Common myeloid progenitor, CD34-positive (primary cell): ENCODE data around the gene TAF10.

ENCODE experiments used
- CTCF ChIA-PET: fragments of 350-600 bp; sonication (Branson Sonifier 250); formaldehyde crosslinking; loops from one replicate; lab custom pipeline; 2021; ENCODE audit warnings: antibody characterized with exemption; lab: Charles Lee
- POLR2A ChIA-PET: fragments of 350-600 bp; sonication (Branson Sonifier 250); formaldehyde crosslinking; loops from one replicate; lab custom pipeline; 2021; ENCODE audit warnings: antibody characterized with exemption; lab: Charles Lee
- DNase-seq, 3 donors: peaks; one replicate each; pipeline versions ENCODE4 v3.0.0 to v3.0.0-alpha.2; 2013
- H3K27ac ChIP-seq, 2 experiments: 1 replicate in 1 of 2; 2 replicates in 1 of 2; pipeline ENCODE4 v1.7.0; 2013; ENCODE audit warnings: inconsistent platforms in 2 of 2, low read length in 2 of 2, mild to moderate bottlenecking in 2 of 2, low read depth in 1 of 2, moderate library complexity in 1 of 2; ENCODE audit not compliant: severe bottlenecking in 2 of 2, insufficient read depth in 1 of 2, poor library complexity in 1 of 2
- H3K27me3 ChIP-seq, 5 experiments: replicated peaks in 2 of 5; 1 replicate in 3 of 5; 2 replicates in 2 of 5; pipeline versions ENCODE4 v1.6.1 to v1.7.0; 2013; ENCODE audit warnings: low read length in 4 of 5, mild to moderate bottlenecking in 2 of 5, moderate library complexity in 2 of 5, inconsistent platforms in 1 of 5; ENCODE audit not compliant: insufficient read depth in 5 of 5, control insufficient read depth in 4 of 5
- H3K36me3 ChIP-seq, 4 experiments: 1 replicate in 2 of 4; 2 replicates in 2 of 4; pipeline versions ENCODE4 v1.6.1 to v1.7.0; 2013; ENCODE audit warnings: low read length in 3 of 4, control low read depth in 1 of 4, mild to moderate bottlenecking in 1 of 4; ENCODE audit not compliant: control insufficient read depth in 4 of 4, insufficient read depth in 4 of 4
- H3K4me1 ChIP-seq, 4 experiments: 1 replicate in 3 of 4; 2 replicates in 1 of 4; pipeline versions ENCODE4 v1.6.1 to v1.7.1; 2013; ENCODE audit warnings: low read length in 3 of 4, mild to moderate bottlenecking in 3 of 4, control low read depth in 1 of 4, inconsistent platforms in 1 of 4, moderate library complexity in 1 of 4; ENCODE audit not compliant: control insufficient read depth in 4 of 4, insufficient read depth in 4 of 4; ENCODE audit errors: control extremely low read depth in 1 of 4
- H3K4me3 ChIP-seq, 7 experiments: 1 replicate in 4 of 7; 2 replicates in 3 of 7; pipeline versions ENCODE4 v1.5.1 to v1.7.0; 2013; ENCODE audit warnings: mild to moderate bottlenecking in 7 of 7, low read length in 6 of 7, moderate library complexity in 6 of 7, inconsistent platforms in 2 of 7, low read depth in 2 of 7, control low read depth in 1 of 7; ENCODE audit not compliant: insufficient read depth in 4 of 7, control insufficient read depth in 1 of 7; ENCODE audit errors: extremely low read depth in 1 of 7
- H3K9me3 ChIP-seq, 5 experiments: 1 replicate in 4 of 5; 2 replicates in 1 of 5; pipeline versions ENCODE4 v1.6.1 to v1.7.1; 2013; ENCODE audit warnings: low read length in 4 of 5, mild to moderate bottlenecking in 2 of 5, inconsistent platforms in 1 of 5, low read depth in 1 of 5, moderate library complexity in 1 of 5; ENCODE audit not compliant: control insufficient read depth in 4 of 5, insufficient read depth in 2 of 5; ENCODE audit errors: control extremely low read depth in 1 of 5
- WGBS: methylation state at CpG from one replicate; pipeline ENCODE4 v1.1.5; 2013; ENCODE audit not compliant: insufficient coverage; 5-methylcytosine and 5-hydroxymethylcytosine counted together

Gene TAF10

DNA sequence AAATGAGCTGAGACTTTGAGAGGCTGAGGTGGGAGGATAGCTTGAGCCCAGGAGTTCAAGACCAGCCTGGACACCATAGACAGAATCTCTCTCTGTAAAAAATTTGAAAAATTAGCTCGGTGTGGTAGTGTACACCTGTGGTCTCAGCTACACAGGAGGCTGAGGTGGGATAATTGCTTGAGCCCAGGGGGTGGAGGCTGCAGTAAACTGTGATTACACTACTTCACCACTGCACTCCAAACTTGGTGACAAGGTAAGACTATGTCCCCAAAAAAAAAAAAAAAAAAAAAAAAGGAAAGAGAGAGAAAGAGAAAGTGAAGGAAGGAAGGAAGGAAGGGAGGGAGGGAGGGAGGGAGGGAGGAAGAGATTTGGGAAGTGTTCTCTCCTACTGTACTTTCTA, 33.9 kb downstream of the TAF10 start:
- WGBS = no CpG with 5 or more reads among the region's 1 CpG
- Histone ChIP-seq H3K4me3 (no peak overlapping the region), H3K36me3 (peaks cover 0 to 3% (median 0%) of the 10 kb centered on the region in 4 experiments), H3K27me3 (no peaks in the 10 kb centered on the region), H3K27ac (no peak overlapping the region), H3K9me3 (peaks cover 0 to 8% (median 0%) of the 10 kb centered on the region in 5 experiments), H3K4me1 (peaks cover 0 to 7% (median 4%) of the 10 kb centered on the region in 4 experiments)
- CTCF ChIA-PET = interaction anchor here (1.6 to 2.0 kb wide), 2 partner anchors 24 to 89 kb away, joined by 3 to 4 read pairs; no protein-coding TSS in a partner anchor
- peak in 2 of 3 donors; percentile 25 to 46 for DNase-seq
- POLR2A ChIA-PET = no interaction called here

DNA sequence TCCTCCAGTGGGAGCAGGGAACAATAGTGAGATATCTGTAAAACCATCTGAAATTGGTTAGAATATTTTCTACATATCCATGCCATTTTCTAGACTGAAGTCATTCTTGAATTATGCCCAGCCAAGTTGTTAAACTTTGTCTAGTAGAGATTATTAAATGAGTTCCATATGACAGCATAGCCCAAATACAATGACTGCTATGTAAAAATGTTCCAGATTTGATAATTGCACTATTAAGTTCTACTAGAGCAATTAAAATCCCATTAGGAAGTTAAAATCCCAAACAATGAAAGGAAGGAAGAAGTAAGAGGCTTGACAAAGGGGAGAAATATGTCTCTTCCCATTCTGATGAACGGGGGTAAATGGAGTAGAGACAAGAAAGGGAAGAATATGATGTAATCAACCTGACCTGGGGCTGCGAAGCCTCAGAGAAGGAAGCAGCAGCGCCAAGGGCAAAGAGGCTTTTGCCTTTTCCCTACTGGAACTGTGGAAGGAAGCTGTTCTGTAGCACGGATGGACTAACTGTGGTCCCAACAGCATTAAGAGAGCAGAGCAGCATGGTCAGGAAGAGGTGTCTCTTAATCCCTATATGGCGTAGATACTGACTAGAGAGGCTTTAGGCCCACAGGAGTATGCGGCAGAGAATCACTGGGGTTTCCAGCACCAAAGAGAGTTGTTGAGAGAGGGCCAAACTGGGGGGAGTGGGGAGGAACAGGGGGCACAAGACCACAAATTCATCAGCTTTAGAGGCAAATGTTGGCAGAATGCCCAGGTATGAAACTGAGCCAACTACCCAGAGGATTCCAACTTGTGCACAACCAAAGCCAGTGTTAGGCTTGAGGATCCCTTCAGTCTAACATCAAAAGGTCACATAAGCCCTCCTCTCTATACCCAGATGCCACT, 35.3 kb downstream of the TAF10 start:
- WGBS = 41% methylated on average over 6 of the region's 6 CpGs
- Histone ChIP-seq H3K9me3 (no peaks in the 10 kb centered on the region), H3K4me3 (no peak overlapping the region), H3K36me3 (peaks cover 0 to 3% (median 0%) of the 10 kb centered on the region in 4 experiments), H3K4me1 (peaks cover 0 to 7% (median 4%) of the 10 kb centered on the region in 4 experiments), H3K27ac (no peak overlapping the region), H3K27me3 (peaks cover 0 to under 1% (median 0%) of the 10 kb centered on the region in 5 experiments)
- CTCF ChIA-PET = interaction anchor here (1.6 to 1.7 kb wide), 2 partner anchors 12 to 90 kb away, joined by 3 to 5 read pairs; no protein-coding TSS in a partner anchor
- peak in 2 of 3 donors; percentile 49 to 66 for DNase-seq
- POLR2A ChIA-PET = no interaction called here

DNA sequence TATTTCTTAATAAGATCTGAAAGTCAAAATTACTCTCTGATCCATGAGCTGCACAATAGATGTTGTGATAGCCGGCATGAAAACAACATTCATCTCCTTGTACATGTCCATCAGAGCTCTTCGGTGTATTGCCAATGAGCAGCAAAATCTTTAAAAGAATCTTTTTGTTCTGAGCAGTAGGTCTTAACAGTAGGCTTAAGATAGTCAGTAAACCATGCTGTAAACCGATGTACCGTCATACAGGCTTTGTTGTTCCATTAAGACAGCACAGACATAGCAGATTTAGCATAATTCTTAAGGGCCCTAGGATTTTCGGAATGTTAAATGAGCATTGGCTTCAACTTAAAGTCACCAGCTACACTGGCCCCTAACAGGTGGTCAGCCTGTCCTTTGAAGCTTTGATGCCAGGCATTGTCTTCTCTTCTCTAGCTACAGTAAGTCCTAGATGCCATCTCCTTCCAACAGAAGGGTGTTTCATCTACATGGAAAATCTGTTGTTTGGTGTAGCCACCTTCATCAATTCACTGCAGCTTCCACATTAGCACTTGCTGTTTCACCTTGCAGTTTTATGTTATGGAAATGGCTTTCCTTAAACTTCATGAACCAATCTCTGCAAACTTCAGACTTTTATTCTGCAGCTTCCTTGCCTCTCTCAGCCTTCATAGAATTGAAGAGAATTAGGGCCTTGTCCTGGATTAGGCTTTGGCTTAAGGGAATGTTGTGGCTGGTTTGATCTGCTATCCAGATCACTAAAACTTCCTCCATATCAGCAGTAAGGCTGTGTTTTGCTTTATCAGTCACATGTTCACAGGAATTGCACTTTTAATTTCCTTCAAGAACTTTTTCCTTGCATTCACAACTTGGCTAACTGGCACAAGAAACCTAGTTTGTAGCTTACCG, 37.0 kb downstream of the TAF10 start:
- 94% methylated on average over 4 of the region's 6 CpGs for WGBS
- H3K36me3 ChIP-seq = peaks cover 0 to 8% (median 0%) of the 10 kb centered on the region in 4 experiments
- H3K27ac ChIP-seq = no peak overlapping the region
- no peak for DNase-seq
- ChIA-PET CTCF (no interaction called here), POLR2A (no interaction called here)
- peaks cover 0 to 12% (median 4%) of the 10 kb centered on the region in 4 experiments for H3K4me1 ChIP-seq
- no peaks in the 10 kb centered on the region for H3K9me3 ChIP-seq
- H3K27me3 ChIP-seq = peaks cover 0 to 8% (median 0%) of the 10 kb centered on the region in 5 experiments
- H3K4me3 ChIP-seq = no peak overlapping the region

DNA sequence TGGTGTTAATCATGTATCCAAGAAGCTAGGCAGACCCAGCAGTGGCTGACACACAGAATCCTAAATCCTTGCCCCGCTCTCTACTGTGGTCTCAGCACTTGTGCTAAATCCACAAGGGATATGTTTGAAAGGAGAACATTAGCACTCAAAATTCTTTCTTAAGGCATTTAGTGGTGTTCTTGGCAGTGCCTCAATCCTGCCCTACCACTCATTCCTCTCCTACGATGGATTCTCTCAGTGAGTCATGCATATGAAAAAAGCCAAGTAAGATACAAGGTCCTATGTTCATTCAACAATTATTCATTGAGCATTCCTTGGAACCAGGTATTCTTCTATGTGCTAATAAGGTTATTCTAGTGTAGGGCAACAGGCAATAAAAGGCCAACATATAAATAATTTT, 39.8 kb downstream of the TAF10 start:
- ChIA-PET POLR2A (no interaction called here), CTCF (interaction anchor here (1.1 kb wide), 1 partner anchor 12 kb away, joined by 3 read pairs; no protein-coding TSS in a partner anchor)
- H3K27ac ChIP-seq = no peak overlapping the region
- no peak overlapping the region for H3K4me3 ChIP-seq
- WGBS = 100% methylated on average over 1 of the region's 2 CpGs
- H3K4me1 ChIP-seq = peaks cover 0 to 24% (median 12%) of the 10 kb centered on the region in 4 experiments
- H3K36me3 ChIP-seq = peaks cover 0 to 10% (median 0%) of the 10 kb centered on the region in 4 experiments
- peaks cover 0 to 8% (median 0%) of the 10 kb centered on the region in 5 experiments for H3K27me3 ChIP-seq
- DNase-seq = no peak
- H3K9me3 ChIP-seq = no peaks in the 10 kb centered on the region

DNA sequence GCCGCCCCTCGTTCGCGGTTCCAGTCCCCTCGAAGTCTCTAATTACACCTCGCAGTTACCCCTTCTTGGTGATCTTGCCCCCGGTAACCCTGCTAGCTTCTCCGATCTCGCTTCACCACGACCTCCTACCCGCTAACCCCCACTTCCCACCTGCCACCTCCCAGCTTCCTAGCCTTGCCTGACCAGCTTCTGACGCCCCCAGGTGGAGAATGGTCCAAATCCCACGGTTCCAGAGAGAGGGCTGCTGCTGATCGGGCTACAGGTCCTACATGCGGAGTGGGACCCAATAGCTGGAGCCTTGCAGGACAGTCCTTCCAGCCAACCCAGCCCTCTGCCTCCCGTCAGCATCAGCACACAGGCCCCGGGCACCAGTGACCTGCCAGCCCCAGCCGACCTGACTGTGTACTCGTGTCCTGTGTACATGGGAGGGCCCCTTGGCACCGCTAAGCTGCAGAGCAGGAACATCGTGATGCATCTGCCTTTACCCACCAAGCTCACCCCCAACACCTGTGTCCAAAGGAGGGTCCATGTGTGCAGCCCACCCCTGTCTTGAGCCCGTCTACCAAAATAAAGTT, 40.5 kb downstream of the TAF10 start:
- H3K27ac ChIP-seq = no peak overlapping the region
- peaks cover 0 to 13% (median 0%) of the 10 kb centered on the region in 4 experiments for H3K36me3 ChIP-seq
- H3K27me3 ChIP-seq = peaks cover 0 to 8% (median 0%) of the 10 kb centered on the region in 5 experiments
- no peaks in the 10 kb centered on the region for H3K9me3 ChIP-seq
- H3K4me3 ChIP-seq = peak overlapping the region in 1 of 7 experiments; percentile 30
- ChIA-PET CTCF (no interaction called here), POLR2A (no interaction called here)
- H3K4me1 ChIP-seq = peaks cover 0 to 17% (median 8%) of the 10 kb centered on the region in 4 experiments
- 89% methylated on average over 19 of the region's 22 CpGs for WGBS
- DNase-seq = no peak

DNA sequence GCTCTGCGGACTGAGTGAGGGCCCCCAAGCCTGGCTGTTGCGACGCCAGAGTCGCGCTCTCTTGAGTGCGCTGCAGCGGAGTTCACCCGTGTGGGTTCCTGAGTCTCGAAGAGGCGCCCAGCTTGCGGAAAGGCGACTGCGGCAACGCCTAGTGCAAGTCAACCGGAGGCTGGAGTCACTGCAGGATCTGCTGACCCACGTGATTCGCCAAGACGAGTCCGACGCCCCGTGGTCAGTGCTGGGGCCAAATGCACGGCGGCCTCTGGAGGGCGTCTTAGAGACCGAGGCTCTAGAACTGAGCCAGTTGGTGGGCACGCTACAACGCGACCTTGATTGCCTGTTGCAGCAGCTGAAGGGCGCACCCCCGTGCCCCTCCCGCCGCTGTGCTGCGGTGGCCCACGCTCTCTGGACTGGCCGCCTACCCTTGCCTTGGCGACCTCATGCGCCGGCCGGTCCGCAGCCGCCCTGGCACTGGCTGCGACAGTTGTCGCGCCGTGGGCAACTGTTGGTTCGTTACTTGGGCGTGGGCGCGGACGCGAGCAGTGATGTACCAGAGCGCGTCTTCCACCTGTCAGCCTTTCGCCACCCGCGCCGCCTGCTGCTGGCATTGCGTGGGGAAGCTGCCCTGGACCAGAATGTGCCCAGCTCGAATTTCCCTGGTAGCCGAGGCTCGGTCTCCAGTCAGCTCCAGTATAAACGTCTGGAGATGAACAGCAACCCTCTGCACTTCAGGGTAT, 41.2 kb downstream of the TAF10 start:
- DNase-seq = no peak
- H3K36me3 ChIP-seq = peaks cover 0 to 13% (median 0%) of the 10 kb centered on the region in 4 experiments
- no peaks in the 10 kb centered on the region for H3K9me3 ChIP-seq
- ChIA-PET CTCF (no interaction called here), POLR2A (no interaction called here)
- H3K4me1 ChIP-seq = peaks cover 0 to 17% (median 8%) of the 10 kb centered on the region in 4 experiments
- no peak overlapping the region for H3K27ac ChIP-seq
- H3K27me3 ChIP-seq = peaks cover 0 to 8% (median 0%) of the 10 kb centered on the region in 5 experiments
- 94% methylated on average over 62 of the region's 62 CpGs for WGBS
- H3K4me3 ChIP-seq = peak overlapping the region in 1 of 7 experiments; percentile 20
